ENCODE measurements around the gene ATM. TPM values are rescaled to one million over a fixed set of nuclear protein-coding genes. Genes with fewer than 3 reads are reported as not detected.

ATM gene
- total RNA-seq, 1 donor, result 152 TPM

GRCh38 chr11:108224911-108225786 is 2.3 kb downstream of the ATM start:
- no peak for DNase-seq (ENCODE audit: low read depth)
- H3K4me3 ChIP-seq (ENCODE audit: low read depth, low read length), result peak overlapping the region; percentile 74
- TF ChIP-seq, protein P1, sequence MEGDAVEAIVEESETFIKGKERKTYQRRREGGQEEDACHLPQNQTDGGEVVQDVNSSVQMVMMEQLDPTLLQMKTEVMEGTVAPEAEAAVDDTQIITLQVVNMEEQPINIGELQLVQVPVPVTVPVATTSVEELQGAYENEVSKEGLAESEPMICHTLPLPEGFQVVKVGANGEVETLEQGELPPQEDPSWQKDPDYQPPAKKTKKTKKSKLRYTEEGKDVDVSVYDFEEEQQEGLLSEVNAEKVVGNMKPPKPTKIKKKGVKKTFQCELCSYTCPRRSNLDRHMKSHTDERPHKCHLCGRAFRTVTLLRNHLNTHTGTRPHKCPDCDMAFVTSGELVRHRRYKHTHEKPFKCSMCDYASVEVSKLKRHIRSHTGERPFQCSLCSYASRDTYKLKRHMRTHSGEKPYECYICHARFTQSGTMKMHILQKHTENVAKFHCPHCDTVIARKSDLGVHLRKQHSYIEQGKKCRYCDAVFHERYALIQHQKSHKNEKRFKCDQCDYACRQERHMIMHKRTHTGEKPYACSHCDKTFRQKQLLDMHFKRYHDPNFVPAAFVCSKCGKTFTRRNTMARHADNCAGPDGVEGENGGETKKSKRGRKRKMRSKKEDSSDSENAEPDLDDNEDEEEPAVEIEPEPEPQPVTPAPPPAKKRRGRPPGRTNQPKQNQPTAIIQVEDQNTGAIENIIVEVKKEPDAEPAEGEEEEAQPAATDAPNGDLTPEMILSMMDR (IDR thresholded peaks at IDR 0.05; ENCODE audit: insufficient read depth, low read depth, low read length), result no peak

- TF ChIP-seq, protein P1 (IDR thresholded peaks at IDR 0.05; ENCODE audit: insufficient read depth, low read depth, low read length), result no peak
- DNase-seq (ENCODE audit: low read depth), result no peak
These were observed 3.2 kb downstream of the ATM start for GRCh38 chr11:108226036-108226435.

GRCh38 chr11:108228251-108228650 is 5.4 kb downstream of the ATM start:
- TF ChIP-seq, protein P1 (IDR thresholded peaks at IDR 0.05; ENCODE audit: insufficient read depth, low read depth, low read length), result no peak
- no peak overlapping the region for H3K4me3 ChIP-seq (ENCODE audit: low read depth, low read length)
- no peak for DNase-seq (ENCODE audit: low read depth)

More at GRCh38 chr11:108226036-108226435, 3.2 kb downstream of the ATM start:
- H3K4me3 ChIP-seq (ENCODE audit: low read depth, low read length), result no peak overlapping the region

GRCh38 chr11:108233277-108233945 is 10.5 kb downstream of the ATM start:
- DNase-seq (ENCODE audit: low read depth), result no peak
- H3K4me3 ChIP-seq (ENCODE audit: low read depth, low read length), result no peak overlapping the region
- TF ChIP-seq, protein P1 (IDR thresholded peaks at IDR 0.05; ENCODE audit: insufficient read depth, low read depth, low read length), result no peak

DNA sequence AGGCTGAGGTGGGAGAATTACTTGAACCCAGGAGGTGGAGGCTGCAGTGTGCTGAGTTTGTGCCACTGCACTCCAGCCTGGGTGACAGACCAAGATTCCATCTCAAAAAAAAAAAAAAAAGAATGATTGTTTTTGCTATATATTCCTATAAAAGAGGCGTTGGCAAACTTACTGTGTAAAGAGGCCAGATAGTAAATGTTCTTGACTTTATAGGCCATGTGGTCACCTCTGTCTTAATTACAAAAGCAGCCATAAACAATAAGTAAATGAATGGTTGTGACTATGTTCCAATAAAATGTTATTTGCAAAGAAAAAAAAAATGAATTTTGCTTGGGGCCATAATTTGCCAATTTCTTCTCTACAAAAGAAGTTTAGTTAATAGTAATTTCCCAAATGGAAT is 12.3 kb downstream of the ATM start:
- H3K4me3 ChIP-seq (ENCODE audit: low read depth, low read length), result no peak overlapping the region
- DNase-seq (ENCODE audit: low read depth), result peak; percentile 46
- TF ChIP-seq, protein P1 (IDR thresholded peaks at IDR 0.05; ENCODE audit: insufficient read depth, low read depth, low read length), result no peak

DNA sequence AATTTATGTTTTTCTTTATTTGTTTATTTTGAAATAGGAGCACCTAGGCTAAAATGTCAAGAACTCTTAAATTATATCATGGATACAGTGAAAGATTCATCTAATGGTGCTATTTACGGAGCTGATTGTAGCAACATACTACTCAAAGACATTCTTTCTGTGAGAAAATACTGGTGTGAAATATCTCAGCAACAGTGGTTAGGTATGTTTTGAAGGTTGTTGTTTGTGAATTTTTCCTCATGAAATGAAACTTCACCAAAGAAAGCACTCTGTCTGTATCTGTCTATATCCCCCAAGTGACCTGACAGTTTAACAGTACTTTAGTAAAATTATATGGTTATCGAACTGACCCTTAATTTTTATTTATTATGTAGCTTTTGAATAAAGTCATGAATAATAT is 12.8 kb downstream of the ATM start:
- H3K4me3 ChIP-seq (ENCODE audit: low read depth, low read length), result no peak overlapping the region
- TF ChIP-seq, protein P1 (IDR thresholded peaks at IDR 0.05; ENCODE audit: insufficient read depth, low read depth, low read length), result no peak
- DNase-seq (ENCODE audit: low read depth), result peak; percentile 24

All from fibroblast of villous mesenchyme (primary cell).